GM06990 (cell line): Measurements from ENCODE around the gene TANK.

ENCODE experiments used
- DNase-seq: peaks from one replicate; pipeline ENCODE4 v3.0.0-alpha.2; 2011; ENCODE audit not compliant: insufficient read length; ENCODE audit errors: extremely low read depth
- H3K27me3 ChIP-seq: replicated peaks from 2 replicates; pipeline ENCODE4 v1.6.0; 2011; ENCODE audit warnings: low read length; ENCODE audit not compliant: control insufficient read depth, insufficient read depth
- H3K36me3 ChIP-seq: 2 replicates; pipeline ENCODE4 v1.5.1; 2011; ENCODE audit warnings: low read length; ENCODE audit not compliant: control insufficient read depth, insufficient read depth
- H3K4me3 ChIP-seq: replicated peaks from 2 replicates; pipeline ENCODE4 v1.5.1; 2011; ENCODE audit warnings: low read depth, mild to moderate bottlenecking, control low read depth, low read length
- CTCF ChIP-seq: IDR thresholded peaks from 2 replicates; pipeline ENCODE4 v1.5.1; 2011; ENCODE audit warnings: low read length, control low read depth, mild to moderate bottlenecking, inconsistent platforms; ENCODE audit not compliant: insufficient read depth, poor library complexity, severe bottlenecking

The TANK gene

GRCh38 chr2:161165811-161166210 is 5.6 kb downstream of the TANK start:
- TF ChIP-seq CTCF: no peak
- DNase-seq: peak; percentile 70
- H3K4me3 ChIP-seq: no peak overlapping the region; the same call in 1 of the 2 replicates
- H3K36me3 ChIP-seq: no peaks in the 10 kb centered on the region
- H3K27me3 ChIP-seq: no peaks in the 10 kb centered on the region

GRCh38 chr2:161166538-161167409 is 6.5 kb downstream of the TANK start:
- peak; percentile 81 for DNase-seq
- Histone ChIP-seq H3K27me3 (no peaks in the 10 kb centered on the region), H3K36me3 (no peaks in the 10 kb centered on the region), H3K4me3 (peak overlapping the region; percentile 18; the same call in 1 of the 2 replicates)
- TF ChIP-seq CTCF: no peak

- DNase-seq: no peak
- no peaks in the 10 kb centered on the region for H3K27me3 ChIP-seq
- no peaks in the 10 kb centered on the region; the same call in 1 of the 2 replicates for H3K36me3 ChIP-seq
- no peak overlapping the region for H3K4me3 ChIP-seq
- no peak for TF ChIP-seq CTCF
Measured at GRCh38 chr2:161169335-161169734, 9.1 kb downstream of the TANK start.

GRCh38 chr2:161170377-161170776 is 10.1 kb downstream of the TANK start:
- DNase-seq: no peak
- no peak for TF ChIP-seq CTCF
- no peaks in the 10 kb centered on the region for H3K27me3 ChIP-seq
- H3K36me3 ChIP-seq: no peaks in the 10 kb centered on the region; the same call in 1 of the 2 replicates
- no peak overlapping the region for H3K4me3 ChIP-seq

- no peak for TF ChIP-seq CTCF
- Histone ChIP-seq H3K36me3 (peaks cover 4% of the 10 kb centered on the region), H3K27me3 (no peaks in the 10 kb centered on the region), H3K4me3 (no peak overlapping the region)
- no peak for DNase-seq
Measured at GRCh38 chr2:161170958-161171932, 11.0 kb downstream of the TANK start.
